GM04504 (cell line): ENCODE data around the gene XRRA1.
A peak's percentile ranks its signal among the peaks of the same experiment; 100 is the strongest.

Source experiments
- DNase-seq: peaks from one replicate; pipeline ENCODE4 v3.0.0-alpha.2; 2012; ENCODE audit warnings: low read depth

The XRRA1 gene

DNA sequence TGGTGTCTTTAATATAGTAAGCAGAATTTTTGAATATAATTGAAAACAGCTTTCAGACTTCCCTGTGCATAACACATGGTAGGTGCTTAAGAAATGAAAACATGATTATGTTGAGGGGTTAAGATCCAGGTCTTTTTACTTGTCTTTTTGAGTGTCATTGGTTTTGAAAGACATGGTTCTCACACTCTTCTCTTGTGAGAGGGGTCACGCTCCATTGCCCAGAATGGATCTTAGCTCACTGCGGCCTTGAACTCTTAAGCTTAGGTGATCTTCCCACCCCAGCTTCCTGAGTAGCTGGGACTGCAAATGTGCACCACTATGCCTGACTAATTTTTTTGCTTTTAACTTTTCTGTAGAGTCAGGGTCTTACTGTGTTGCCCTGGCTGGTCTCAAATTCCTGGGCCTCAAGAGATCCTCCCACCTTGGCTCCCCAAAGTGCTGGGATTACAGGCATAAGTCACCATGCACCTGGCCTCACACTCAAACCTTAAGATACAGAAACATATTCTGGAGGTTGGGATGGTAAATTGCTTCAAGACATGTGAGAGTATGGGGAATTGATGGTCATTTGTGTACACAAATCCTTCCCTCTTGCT lies 1.6 kb upstream of the XRRA1 start:
- no peak for DNase-seq

DNA sequence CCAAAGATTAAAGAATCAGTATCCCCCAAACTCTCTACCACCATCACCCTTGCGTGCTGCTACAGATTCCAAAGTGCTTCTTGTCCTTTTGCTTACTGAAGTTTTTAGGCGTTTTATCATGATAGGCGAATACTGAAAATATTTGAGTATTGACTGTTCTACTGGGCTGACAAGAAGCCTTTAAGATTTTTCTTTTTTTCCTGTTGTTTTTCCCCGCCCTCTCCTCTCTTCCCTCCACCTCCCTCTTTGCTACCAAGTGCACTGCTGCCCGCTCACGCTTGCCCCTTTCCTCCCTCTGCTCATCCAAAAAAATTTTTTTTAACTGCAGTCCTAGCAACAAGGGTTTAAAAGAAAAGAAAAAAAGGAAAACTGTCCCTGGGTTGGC lies 854 bp upstream of the XRRA1 start:
- no peak for DNase-seq

DNA sequence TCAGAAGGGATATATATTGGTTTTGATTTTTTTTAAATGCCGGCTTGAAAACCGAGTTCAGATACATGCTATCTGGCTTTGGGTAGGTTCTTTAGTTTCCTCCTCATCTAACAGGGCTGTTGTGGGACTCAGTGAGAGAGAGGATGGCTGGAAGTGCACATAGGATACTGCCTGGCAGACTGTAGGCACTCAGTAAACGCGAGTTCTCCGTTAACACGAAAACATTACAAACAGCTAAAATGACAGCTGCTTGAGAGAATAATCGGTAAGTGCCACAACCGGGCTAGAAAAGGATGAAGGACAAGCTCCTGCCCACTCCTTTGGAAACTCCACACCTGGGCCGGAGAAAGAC lies 369 bp downstream of the XRRA1 start:
- DNase-seq = no peak

DNA sequence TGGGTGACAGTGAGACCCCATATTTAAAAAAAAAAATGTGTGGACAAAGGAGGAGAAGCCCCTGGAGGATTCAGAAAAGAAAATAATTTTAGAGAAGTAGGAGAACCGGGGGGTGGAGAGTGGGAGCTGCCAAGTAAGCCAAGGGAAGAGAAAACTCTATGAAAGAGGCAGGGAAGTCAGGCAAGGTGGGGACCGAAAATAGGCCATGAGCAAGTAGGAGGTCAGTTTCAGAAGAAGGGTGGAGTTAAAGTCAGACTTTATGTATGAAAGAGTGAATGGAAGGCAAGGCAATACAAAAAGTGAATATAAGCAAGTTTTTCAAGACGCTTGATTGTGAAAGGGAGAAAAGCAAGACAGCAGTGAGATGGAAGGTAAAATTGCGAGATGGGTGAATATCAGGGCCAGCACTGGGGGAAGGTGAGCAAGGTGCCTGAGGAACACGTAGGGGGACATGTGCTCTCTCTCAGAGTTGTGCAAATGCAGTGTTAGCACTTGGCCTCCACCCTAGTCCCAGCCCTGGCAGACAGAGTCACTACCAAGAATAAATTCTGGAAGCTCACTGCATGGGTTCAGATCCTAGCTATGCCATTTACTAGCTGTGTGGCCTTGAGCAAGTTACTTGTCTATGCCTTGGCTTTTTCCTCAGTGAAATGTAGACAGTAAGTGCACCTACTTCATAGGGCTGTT lies 6.7 kb downstream of the XRRA1 start:
- no peak for DNase-seq

DNA sequence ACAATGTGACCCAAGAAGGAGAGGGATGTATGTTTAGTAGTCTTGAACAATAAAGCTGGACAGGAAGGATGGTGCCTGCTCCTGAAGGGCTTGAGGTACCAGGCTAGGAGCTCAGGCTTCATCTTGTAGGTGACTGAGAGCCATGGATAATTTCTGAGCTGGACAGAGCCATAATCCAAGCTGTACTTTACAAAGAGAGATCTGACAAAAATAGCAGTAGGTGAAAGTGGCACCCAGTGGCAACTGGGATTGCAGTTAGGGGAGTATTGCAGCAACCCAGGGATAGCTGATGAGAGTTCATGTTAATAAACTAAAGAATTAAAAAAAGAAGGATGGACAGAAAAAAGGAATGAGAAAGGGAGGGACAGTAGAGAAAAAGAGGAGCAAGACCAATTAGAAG lies 7.4 kb downstream of the XRRA1 start:
- DNase-seq = no peak

DNA sequence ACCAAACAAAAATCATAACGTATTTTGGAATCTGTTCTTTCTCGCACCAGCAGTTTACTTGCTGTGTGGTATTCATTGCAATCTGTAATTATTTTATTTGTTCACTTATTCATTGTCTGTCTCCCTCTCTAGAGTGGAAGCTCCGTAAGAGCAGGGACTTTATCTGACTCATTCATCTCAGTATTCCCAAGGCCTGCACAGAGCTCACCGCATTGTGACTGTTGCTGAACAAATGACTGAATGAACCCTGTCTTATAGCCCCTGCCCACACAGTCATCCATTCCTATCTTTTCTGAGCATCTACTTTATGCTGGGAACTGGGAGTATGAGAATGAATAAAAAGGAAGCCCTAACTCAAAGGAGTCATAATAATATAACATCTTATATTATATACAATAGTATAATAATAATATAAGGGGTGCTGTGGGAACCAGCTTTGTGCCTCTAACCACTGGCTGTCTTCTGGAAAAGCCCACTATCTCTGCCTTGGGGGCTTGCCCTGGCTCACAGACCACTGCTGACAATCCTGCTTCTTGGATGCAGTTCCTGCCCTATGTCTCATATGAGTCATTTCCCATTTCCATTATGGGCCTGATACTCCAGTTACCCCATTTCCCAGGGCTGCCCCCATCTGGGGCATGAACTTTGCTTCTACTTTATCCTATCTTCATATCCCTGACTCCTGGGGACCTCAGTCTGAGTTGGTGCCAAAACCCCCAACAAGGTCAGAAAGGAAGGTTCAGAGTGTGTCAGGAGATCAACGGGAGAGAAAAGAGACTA lies 11.0 kb downstream of the XRRA1 start:
- DNase-seq = no peak

DNA sequence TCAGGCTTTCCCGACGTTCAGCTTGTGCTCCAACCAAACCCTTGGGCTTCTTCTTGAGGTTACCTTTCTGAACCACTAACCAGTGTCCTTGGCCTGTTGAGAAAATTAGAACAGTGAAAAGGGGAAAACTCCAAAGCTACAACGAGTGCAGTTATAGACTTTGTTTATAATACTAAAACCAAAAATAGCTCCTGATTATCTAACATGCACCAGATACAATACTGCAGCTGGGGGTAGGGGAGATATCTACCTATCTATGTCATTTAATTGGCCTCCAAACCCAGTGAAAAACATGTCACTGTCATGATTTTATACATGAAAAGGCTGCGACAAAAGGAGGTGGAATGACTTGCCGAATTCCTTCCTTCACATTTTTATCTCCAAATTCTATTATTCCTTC lies 11.9 kb downstream of the XRRA1 start:
- no peak for DNase-seq

DNA sequence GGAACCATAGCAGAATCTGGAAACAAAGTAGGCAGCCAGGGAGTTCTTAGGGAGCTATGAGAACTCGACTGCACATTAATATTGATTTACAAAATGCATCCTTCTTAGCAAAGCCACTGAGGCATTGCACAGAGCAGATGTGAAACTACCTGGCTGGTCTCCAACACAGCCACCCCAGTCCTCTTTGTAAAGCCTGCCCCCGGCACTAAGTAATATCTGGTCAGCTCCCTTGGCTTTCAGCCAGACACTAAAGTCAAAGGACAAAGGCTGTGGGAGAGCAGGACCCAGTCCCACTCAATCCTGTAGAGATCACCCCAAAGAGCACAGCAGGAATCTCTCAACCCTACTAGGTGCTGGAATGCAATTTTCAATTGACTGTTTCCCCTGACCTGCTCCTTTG lies 12.8 kb downstream of the XRRA1 start:
- DNase-seq = no peak

DNA sequence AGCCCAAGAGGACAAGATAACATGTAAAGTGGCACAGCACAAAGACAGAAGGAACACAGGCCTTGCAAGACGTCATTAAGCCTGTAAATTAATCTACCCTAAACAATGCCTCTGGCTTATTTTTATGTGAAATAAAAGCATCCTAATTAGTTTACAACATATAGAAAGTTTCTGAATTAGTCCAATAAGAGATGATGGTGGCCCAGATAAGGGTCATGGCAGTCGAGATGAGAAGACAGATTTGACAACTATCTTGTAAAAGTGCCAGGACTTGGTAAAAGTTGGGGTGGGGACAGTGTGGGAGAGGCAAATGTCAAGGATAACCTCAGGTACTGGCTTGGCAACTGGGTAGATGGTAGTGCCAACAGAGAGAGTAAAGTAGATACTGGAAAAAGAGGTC lies 13.6 kb downstream of the XRRA1 start:
- no peak for DNase-seq

DNA sequence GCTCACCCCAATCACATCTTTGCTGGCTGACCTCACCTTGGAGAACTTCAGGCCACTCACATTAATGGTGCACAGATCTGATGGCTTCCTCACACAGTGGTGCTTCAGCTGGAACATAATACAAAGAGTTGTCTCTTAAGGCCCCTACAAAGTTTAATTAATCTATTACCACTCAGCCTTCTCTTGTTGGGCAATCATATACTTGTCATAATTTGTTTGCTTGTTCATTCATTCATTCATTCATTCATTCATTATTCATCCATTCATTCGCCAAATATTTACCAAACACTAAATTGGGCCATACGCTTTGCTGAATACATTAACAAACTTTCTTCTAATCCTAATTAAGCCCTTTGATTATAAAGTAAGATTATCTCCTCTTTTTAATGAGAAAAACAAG lies 15.1 kb downstream of the XRRA1 start:
- DNase-seq = no peak

DNA sequence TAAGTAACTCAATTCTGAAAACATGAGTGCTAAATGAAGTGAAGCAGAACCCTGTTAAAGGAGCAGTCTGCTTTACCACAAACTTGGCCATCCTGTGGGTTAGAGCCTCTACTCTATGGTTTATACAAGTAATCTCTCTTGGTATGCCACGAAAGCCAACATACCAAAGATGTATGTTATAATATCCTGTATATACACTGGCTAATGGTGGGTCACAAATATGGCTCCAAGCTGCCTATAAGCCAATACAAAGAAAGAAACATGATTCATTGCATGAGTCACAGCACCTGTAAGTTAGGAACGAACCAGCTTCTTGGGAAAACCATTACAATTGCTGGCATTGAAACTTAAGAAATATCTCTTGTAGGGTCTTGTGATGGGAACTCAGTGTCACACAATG lies 16.1 kb downstream of the XRRA1 start:
- DNase-seq = no peak

DNA sequence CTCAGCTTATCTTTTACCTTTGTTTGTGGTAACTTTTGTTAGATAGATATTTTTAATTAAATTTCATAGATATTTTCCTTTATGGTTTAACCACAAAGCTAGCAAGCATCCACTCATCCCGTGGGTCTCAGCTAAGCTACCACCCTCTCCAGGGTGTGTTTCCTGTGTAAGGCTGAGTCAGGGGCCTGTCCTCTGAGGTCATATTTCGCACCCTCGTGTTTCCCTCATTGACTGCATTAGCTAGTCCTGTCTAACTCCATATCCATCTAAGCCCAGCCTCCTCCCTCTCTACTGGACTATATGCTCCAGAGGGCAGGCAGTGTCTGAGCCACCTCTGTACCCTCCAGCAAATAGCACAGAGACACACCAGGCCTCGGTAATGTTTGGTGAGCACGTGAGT lies 16.7 kb downstream of the XRRA1 start:
- no peak for DNase-seq

DNA sequence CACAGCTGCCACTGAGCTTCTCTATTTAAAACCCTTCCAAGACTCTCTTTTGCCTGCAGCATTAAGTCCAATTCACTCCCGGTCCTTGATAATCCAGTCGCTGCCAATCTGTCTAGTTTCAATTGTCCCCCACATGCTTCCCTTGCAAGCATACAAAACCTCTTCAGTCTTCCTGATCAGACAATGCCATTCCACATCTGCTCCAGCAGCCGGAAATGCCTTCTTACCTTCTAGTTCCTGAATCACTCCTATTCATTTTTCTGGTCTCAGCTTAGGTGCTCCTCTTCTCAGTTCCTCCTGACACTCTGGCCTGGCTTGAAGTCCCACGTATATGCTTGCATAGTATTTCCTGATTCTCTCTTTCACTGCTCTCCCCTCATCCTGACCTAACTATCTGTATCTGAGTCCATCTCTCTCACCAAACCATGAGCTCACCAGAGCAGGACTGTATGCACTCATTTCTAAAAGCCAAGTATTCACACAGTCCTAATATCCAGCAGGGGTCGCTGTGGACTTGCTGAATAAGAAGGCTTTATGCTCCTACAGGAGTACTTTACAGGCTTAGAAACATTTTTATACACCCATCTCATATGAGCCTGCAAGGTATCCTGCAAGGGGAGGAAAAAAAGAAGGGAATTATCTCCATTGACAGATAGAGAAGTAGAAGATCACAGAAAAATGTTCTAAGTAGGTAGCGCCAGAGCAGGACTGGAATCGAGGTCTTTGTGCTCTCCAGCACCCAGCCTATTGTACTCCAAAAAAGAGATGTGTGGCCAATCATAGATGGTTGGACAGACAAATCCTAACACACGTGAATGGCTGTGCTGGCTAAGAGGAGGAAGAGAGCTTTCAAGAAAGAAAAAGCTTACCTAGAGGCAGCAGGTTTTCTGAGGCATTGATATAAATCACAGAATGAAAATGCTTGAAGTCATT lies 19.2 kb downstream of the XRRA1 start:
- DNase-seq = peak; percentile 89

DNA sequence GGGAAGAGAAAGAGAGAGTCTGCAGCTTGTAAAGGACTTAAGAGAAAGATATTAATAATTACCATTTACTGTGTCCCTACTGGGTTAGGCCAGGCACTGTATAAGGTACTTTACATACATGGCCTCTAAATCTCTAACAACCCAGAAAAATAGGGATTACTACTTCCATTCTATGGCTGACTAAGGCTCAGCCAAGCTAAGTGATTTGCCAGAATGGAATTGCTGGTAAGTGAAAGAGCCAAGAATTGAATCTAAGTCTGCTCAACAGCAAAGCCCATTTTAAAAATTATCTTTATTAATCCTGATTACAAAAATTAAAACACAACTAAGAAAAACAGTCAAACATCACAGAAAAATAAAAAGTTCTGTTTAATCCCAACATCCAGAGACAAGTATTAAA lies 21.4 kb downstream of the XRRA1 start:
- no peak for DNase-seq

DNA sequence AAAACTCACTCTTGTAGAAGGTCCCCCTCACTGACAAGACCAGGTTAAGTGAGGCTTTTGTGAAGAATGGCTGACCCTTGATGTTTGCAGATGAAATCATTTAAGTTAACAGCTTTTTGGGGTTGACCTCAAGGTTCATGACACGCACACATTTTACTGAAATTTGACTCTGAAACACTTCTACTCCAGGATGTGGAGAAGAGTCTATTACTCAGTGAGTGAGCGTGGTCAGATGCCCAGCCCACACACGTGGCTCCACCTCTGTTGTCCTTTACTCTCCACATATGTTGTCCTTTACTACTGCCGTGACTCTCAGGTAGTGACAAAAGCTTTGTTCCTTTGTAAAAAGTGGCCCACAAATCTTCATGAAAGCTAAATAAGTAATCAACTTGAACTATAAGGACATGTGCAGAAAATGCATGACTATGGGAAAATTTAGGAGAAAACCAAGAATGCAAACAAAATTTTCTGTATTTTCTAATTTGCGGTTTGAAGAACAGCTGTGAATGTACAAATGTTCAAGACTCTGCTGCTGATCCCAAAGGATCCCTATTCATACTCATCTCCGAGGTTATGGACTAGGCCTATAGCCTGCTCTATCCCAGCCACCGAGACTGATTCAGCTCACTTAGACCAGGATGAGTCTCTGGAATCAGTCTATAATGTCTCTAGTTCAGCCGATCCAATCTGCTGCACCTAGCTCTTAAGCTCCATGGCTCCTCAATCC lies 22.4 kb downstream of the XRRA1 start:
- peak; percentile 76 for DNase-seq

DNA sequence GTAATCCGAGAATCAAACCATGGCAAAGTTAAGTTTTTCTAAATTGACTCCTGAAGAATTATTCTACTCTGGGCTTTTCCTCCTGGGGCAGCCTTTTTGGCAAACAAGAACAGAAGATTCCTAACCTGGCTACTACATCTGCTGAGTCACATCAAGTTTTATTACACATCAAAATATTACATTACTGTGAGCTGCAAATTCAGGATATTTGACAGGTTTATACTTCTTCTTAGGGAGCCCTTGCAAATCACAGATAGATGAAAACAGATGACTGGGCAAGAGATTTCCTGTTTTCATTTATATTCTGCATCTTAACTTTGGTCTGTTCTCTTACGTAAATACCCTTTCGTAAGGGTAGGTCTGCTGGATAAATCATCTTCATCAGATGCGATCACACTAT lies 23.6 kb downstream of the XRRA1 start:
- DNase-seq = peak; percentile 89

DNA sequence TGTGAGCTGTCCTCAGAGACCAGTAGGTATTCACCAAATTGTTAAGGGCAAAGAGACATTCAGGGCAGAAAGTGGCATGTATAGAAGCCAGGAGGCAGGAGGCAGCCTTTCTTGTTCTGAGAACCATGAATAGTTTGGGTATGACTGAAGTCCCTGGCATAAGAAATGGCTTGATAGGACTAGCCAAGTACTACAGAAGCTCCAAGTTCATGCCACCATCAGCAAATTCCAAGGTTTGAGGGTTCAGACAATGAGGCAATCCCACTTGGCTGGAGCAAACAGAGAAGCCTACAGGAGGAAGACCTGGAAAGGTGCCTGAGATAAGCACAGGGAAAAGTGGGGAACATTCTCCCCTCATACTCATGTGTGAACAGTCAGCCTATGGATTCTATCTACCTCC lies 25.8 kb downstream of the XRRA1 start:
- DNase-seq = no peak

DNA sequence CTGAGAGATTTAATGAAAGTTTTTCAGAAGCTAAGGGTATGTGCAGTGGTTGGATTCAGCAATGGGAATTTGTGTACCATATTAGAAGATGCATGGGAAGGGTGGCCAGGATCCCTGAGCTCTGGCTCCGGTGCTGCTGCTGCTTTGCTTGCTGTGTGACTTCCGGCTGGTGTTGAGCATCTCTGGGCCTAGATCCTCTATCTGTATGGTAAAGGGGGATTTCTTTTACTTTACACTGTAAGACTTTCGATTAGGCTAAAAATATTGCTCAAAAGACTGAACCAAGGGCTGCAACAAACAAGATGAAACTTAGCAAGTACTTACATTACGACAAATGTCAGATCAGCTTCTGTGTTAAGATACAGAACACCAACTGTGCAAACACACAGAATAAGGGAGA lies 39.1 kb downstream of the XRRA1 start:
- DNase-seq = no peak

DNA sequence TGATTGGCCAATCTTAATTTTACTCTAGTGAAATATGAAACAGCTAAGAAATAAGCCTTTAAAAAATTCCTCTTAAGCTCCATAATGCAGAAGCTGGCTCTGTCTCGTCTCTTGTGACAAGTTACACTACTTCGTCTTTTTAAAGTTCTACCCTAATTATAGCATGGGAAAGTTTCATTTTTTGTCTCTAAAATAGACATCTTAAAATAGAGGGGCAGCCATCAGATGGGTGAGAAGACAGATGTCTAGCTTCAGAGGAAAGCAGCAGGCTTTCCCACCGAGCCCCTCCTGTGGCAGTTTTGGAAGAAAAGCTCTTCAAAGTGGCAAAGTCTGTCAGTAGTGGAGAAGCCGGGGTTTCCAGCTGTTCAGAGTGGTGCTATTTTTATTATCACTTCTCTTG lies 39.5 kb downstream of the XRRA1 start:
- DNase-seq = no peak

DNA sequence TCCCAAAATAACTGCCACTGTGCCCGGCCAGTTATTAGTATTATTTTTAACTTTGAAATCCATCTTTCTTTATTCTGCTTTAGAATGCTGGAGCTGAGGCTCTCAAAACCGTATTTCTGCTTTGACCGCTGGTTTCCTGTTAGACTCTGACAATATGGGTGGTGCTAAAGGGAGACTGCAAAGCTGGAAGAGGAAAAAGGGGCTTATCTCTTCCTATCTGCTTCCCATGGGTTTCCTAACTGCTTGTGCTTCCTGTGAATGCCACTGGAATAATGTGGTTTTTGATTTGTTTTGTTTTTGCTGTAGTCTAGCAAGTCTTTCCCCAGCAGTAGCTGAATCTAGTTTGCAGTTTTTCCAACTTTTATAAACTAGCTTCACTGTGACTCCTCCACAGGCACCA lies 43.6 kb downstream of the XRRA1 start:
- DNase-seq = no peak

DNA sequence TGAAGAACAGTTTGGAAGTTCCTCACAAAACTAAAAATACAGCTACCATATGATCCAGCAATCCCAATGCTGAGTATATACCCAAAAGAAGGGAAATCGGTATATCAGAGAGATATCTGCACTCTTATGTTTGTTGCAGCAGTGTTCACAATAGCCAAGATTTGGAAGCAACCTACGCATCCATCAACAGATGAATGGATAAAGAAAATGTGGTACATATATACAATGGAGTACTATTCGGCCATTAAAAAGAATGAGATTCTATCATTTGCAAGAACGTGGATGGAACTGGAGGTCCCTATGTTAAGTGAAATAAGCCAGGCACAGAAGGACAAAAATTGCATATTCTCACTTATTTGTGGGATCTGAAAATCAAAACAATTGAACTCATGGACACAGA lies 46.5 kb downstream of the XRRA1 start:
- no peak for DNase-seq

DNA sequence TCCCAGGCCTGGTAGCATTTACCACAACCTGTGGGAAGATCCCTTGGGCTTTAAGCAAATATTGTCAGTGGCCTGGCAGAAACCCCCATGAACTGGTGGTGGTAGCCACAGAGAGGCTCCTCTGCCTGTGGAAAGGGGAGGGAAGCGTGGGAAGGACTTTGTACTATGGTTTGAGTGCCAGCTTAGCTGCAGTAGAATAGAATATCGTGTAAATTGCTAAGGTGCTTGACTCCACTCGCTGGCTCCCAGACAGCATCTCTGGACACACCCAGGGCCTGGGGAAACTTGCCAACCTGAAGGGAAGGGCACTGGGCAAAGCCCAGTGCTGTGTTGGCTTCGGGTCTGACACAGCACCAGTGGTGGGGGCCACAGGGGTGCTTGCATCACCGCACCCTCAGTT lies 52.6 kb downstream of the XRRA1 start:
- DNase-seq = no peak
